ENCODE results near the gene TTK.

- TF ChIP-seq CEBPB (IDR thresholded peaks at IDR 0.05; ENCODE audit: low read depth) (no peak), CTCF (IDR thresholded peaks at IDR 0.05 in 2 of 3, conservative IDR thresholded peaks at IDR 0.05 in 1 of 3; ENCODE audit: borderline replicate concordance in 1 of 3, insufficient read depth in 1 of 3, low read depth in 2 of 3, low read length in 2 of 3) (no peak), FOSL1 (IDR thresholded peaks at IDR 0.05; ENCODE audit: low read depth) (no peak), REST (IDR thresholded peaks at IDR 0.05; ENCODE audit: low read depth) (no peak), POLR2AphosphoS5 (IDR thresholded peaks at IDR 0.05; ENCODE audit: low read depth, low read length) (no peak), POLR2A (IDR thresholded peaks at IDR 0.05; ENCODE audit: borderline replicate concordance, extremely low read depth, insufficient read depth, insufficient read length) (no peak), SIN3A (IDR thresholded peaks at IDR 0.05; ENCODE audit: low read depth) (no peak), EGR1 (IDR thresholded peaks at IDR 0.05; ENCODE audit: low read depth) (no peak), EZH2 (IDR thresholded peaks at IDR 0.05) (no peak), TCF7L2 (IDR thresholded peaks at IDR 0.05; ENCODE audit: borderline replicate concordance, extremely low read depth, insufficient read depth, insufficient read length) (no peak)
These were observed 16.1 kb downstream of the TTK start for GRCh38 chr6:80020381-80021120.
